ENCODE results near the gene SSR3. TPM values are rescaled to one million over a fixed set of nuclear protein-coding genes. Genes with fewer than 3 reads are reported as not detected.
A peak's percentile ranks its signal among the peaks of the same experiment; 100 is the strongest.
"Not testable (repeated sequence)": the region's sequence is repeated elsewhere in the genome, so short reads cannot be mapped to it uniquely, and the experiment has no call there.

SSR3 gene
- 177 and 336 TPM in 2 replicates for total RNA-seq (2014; rRNA removed; shearing (Covaris generic); ENCODE audit: low replicate concordance)

DNA sequence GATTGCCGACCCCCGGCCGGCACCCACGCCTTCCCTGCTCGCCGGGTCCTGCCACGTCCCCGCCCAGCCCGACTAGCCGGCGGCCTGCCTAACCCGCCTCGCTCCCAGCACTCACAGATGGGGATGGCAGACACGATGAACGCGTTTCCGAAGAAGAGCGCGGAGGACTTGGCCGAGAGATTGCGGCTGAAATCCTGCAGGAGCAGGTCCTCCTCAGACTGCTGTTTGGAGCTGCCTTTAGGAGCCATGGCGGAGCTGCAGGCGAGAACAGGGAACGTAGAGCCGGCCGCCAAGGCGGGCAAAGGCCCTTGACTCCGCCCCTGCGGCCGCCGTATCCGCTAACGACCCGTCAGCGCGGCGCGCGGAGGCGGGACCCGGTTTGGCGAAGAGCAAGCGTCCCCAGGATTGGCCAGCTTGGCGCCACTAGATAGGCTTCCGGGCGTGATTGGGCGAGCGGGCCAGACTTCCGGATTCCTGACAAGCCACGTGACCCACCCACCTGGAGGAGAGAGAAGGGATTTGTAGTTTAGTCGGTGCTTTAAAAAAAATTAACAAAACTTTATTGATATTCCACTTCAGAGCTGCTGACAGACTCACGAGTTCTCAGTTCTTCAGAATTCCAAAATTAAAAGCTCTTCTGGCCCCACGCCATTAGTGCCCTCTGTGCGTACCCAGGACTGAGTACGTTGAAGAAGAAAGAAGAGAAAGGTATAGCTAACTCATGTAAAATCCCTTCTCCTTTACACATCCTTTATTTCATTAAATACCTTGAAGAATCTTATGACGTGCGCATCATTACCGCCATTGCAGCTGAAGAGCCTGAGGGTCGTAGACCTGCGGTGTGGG lies at the start of gene SSR3:
SSR3 (minus strand) TSS at position 276 of the 846 bp plus-strand sequence; CDS start at position 248, 28 bp downstream.
- in situ Hi-C loops (cut with HindIII; ENCODE audit: low pct_unique_long_range_greater_than_20kb, low sequenced_read_pairs), result no loop called here
- peak; percentile 100 for DNase-seq (ENCODE audit: low read depth)

DNA sequence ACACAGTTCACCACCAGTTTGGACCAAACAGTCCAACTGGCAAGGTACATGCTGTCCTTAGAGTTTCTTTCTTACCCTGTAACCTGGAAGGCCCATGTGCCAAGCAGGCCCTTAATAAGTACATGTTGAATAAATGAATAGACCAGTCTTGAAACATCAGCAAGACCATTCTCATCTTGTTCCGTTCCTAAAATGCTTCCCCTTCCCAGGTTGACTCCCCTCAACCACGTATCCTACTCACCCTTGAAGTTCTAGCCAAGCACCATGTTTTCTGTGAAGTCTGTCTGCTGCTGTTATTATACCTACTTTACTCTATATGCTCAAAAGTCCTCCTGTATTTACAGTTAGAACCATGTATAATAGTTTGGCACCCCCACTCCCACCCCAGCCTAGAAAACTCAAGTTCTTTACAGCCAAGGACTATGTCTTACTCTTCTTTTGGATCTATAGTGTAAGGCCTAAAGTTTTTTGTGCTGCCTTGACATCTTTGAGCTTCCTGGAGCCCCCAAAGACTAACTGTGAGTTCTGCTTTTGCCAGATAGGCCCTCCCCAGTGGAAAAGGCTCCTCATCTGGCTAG lies 49.2 kb upstream of the SSR3 start:
- in situ Hi-C loops (cut with HindIII; ENCODE audit: low pct_unique_long_range_greater_than_20kb, low sequenced_read_pairs), result no loop called here
- no peak for DNase-seq (ENCODE audit: low read depth)

- DNase-seq (ENCODE audit: low read depth), result no peak
- in situ Hi-C loops (cut with HindIII; ENCODE audit: low pct_unique_long_range_greater_than_20kb, low sequenced_read_pairs), result no loop called here
Observed at GRCh38 chr3:156603379-156604017, 48.6 kb upstream of the SSR3 start.

DNA sequence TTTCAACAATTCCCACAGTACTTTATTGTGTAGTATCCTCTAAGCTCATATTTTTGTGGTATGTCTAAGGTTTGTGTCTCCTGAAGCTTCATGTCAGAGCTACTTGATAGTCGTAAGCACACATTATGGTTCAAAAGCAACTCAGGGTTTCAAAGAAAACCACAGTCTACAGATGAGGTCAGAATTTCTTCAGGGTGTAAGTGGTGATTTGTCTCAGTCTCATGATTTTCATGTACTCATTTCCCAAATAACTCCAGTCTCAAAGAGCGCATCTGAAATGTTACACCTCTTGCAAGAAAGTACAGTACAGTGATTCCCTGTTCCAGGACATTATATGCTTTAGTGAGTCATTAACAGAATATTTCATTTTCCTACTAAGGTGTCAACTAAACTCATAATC lies 47.5 kb upstream of the SSR3 start:
- peak; percentile 75 for DNase-seq (ENCODE audit: low read depth)
- in situ Hi-C loops (cut with HindIII; ENCODE audit: low pct_unique_long_range_greater_than_20kb, low sequenced_read_pairs), result no loop called here

- in situ Hi-C loops (cut with HindIII; ENCODE audit: low pct_unique_long_range_greater_than_20kb, low sequenced_read_pairs), result no loop called here
- DNase-seq (ENCODE audit: low read depth), result no peak
Observed at GRCh38 chr3:156601497-156601896, 46.6 kb upstream of the SSR3 start.

DNA sequence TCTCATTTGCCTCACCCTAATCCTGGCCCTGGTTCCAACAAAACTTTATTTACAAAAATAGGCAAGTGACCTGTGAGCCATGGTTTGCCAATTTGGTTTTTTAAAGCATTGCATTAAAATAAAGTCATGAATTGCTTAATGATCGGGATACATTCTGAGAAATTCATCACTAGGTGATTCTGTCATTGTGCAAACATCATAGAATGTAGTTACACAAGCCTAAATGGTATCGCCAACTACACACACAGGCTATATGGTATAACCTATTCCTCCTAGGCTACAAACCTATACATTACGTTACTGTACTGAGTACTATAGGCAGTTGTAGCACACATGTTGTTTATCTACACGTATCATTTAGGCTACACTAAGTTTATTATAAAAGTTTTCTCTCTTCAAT lies 45.9 kb upstream of the SSR3 start:
- DNase-seq (ENCODE audit: low read depth), result no peak
- in situ Hi-C loops (cut with HindIII; ENCODE audit: low pct_unique_long_range_greater_than_20kb, low sequenced_read_pairs), result no loop called here

GRCh38 chr3:156599089-156599874 lies 44.4 kb upstream of the SSR3 start:
- in situ Hi-C loops (cut with HindIII; ENCODE audit: low pct_unique_long_range_greater_than_20kb, low sequenced_read_pairs), result no loop called here

DNA sequence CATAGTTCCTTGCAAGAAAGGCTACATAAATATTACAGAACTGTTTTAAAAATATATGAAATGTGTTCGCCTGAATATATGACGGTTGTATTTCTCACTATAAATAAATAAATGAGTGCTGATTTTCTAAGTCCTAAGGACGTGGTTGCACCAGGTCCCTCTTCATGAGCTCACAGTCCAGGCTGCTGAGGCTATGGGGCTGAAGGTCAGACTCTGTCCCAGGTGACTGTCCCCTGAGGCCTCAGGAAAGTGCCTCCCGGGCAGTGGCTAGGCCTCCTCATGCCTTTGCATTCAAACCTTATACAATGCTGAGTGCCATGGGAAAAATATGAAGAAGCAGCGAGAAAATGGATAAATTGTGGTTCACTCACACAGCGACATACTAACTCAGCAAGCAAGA lies 43.5 kb upstream of the SSR3 start:
- in situ Hi-C loops (cut with HindIII; ENCODE audit: low pct_unique_long_range_greater_than_20kb, low sequenced_read_pairs), result no loop called here
- no peak for DNase-seq (ENCODE audit: low read depth)

More at GRCh38 chr3:156599089-156599874, 44.4 kb upstream of the SSR3 start:
- no peak for DNase-seq (ENCODE audit: low read depth)

DNA sequence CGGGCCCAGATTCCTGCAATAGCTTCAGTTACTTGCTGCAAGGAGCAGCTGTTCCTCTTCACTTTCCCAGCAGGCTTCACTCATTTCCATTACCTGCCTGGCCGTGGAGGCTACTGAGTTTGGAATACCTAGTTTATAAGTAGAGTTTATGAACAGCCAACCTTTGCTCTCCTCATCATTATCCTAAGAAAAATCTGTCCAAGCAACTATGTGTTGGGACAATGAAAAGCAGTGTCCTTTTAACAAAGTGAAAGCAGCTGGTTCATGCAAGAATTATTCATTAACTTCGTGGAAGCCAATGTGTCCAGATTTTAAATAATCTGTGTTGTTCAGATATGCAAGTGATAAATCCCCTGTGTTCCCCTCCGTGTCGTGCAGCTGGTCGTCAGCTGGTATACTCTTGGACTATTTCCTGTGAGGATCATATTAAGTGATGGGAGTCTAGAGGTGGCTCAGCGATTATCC lies 39.3 kb upstream of the SSR3 start:
- DNase-seq (ENCODE audit: low read depth), result peak; percentile 44
- in situ Hi-C loops (cut with HindIII; ENCODE audit: low pct_unique_long_range_greater_than_20kb, low sequenced_read_pairs), result no loop called here

DNA sequence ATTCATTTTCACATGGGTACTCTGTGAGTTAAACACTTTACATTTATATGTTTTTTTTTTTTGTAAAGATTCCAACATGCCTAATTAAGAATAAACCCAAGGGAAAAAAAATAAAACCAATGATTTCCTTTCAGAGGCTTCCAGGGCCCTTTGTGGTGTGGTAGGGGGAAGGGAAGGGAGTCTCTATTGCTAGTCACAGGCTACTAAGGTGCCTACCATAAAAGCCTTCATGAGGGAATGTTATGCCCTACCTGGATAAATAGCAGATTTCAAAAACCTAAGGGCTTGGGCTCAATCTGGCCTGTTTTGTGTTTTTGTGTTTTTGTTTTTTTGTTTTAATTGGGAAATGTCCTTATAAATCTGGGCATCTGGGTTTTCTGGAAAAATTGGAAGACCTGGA lies 38.9 kb upstream of the SSR3 start:
- no peak for DNase-seq (ENCODE audit: low read depth)
- in situ Hi-C loops (cut with HindIII; ENCODE audit: low pct_unique_long_range_greater_than_20kb, low sequenced_read_pairs), result no loop called here

DNA sequence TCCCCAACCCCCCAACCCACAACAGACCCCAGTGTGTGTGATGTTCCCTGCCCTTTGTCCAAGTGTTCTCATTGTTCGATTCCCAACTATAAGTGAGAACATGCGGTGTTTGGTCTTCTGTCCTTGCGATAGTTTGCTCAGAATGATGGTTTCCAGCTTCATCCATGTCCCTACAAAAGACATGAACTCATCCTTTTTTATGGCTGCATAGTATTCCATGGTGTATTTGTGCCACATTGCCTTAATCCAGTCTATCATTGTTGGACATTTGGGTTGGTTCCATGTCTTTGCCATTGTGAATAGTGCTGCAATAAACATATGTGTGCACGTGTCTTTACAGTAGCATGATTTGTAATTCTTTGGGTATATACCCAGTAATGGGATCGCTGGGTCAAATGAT lies 34.9 kb upstream of the SSR3 start:
- in situ Hi-C loops (cut with HindIII; ENCODE audit: low pct_unique_long_range_greater_than_20kb, low sequenced_read_pairs); DNase-seq (ENCODE audit: low read depth): not testable (repeated sequence)

GRCh38 chr3:156587760-156588069 lies 32.8 kb upstream of the SSR3 start:
- no peak for DNase-seq (ENCODE audit: low read depth)
- in situ Hi-C loops (cut with HindIII; ENCODE audit: low pct_unique_long_range_greater_than_20kb, low sequenced_read_pairs), result no loop called here

GRCh38 chr3:156586905-156587759 lies 32.2 kb upstream of the SSR3 start:
- in situ Hi-C loops (cut with HindIII; ENCODE audit: low pct_unique_long_range_greater_than_20kb, low sequenced_read_pairs), result no loop called here
- DNase-seq (ENCODE audit: low read depth), result no peak

GRCh38 chr3:156583469-156583868 lies 28.6 kb upstream of the SSR3 start:
- in situ Hi-C loops (cut with HindIII; ENCODE audit: low pct_unique_long_range_greater_than_20kb, low sequenced_read_pairs), result no loop called here
- DNase-seq (ENCODE audit: low read depth), result no peak

DNA sequence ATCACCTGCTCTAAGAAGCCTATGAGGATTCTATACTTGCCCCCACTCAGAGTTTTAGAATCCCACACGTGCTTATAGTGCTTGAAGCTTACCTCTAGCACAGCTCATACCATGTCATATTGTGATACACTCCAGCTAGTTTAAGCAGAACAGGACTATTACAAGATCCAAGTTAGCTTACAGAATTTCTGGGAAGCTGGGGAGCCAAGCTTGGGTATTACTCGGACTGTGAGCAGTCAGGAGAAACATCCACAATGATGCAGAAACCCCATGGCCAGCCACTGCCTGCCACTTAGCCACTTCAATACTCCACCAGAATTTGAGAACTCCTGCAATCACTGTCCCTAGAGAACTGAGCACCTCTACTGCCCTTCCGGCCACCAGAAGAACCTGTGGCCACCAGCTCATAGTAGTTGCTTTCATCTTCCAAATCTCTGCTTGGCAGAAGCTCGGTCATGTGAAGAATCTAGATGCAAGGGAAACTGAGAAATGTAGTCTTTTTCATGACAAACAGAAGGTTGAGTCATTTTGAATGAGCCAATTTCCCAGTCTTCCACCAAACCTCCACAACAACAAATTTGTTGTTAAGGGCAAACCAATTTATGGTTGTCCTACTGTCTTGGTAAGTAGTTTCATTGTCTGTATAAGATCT lies 27.7 kb upstream of the SSR3 start:
- in situ Hi-C loops (cut with HindIII; ENCODE audit: low pct_unique_long_range_greater_than_20kb, low sequenced_read_pairs), result no loop called here
- no peak for DNase-seq (ENCODE audit: low read depth)

GRCh38 chr3:156581954-156582353 lies 27.0 kb upstream of the SSR3 start:
- no peak for DNase-seq (ENCODE audit: low read depth)
- in situ Hi-C loops (cut with HindIII; ENCODE audit: low pct_unique_long_range_greater_than_20kb, low sequenced_read_pairs), result no loop called here

DNA sequence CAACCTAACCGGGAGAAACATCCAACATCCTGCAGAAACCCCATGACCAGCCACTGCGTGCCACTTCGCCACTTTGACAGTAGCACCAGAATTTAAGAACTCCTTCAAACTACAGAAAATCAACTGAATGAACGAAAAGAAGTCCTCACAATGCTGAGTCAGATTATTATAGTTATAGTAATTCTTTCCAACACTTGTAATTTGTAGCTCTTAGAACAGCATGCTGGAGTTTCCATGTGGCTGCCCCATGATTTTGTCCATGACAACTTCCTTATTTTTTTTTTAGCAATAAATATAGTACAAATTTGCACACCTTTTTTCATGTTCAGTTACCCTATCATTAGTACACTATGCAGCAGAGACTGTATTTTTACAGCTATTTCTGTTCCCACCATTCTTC lies 26.1 kb upstream of the SSR3 start:
- no peak for DNase-seq (ENCODE audit: low read depth)
- in situ Hi-C loops (cut with HindIII; ENCODE audit: low pct_unique_long_range_greater_than_20kb, low sequenced_read_pairs), result no loop called here
